Loucy (cell line): ENCODE measurements around the gene B4GALT2.

ENCODE experiments used
- EZH2phosphoT487 ChIP-seq: fragments of 200-600 bp; IDR thresholded peaks from 2 replicates; pipeline ENCODE4 v1.6.1; 2018; ENCODE audit warnings: antibody characterized with exemption, mild to moderate bottlenecking, moderate library complexity, borderline replicate concordance
- TF ChIP-seq, protein P1 (sequence below): fragments of 200-600 bp; sonication (generic); conservative IDR thresholded peaks from 2 replicates; pipeline ENCODE4 v1.5.1; 2014; ENCODE audit warnings: mild to moderate bottlenecking, antibody characterized with exemption, low read length

- TF ChIP-seq, protein P1, sequence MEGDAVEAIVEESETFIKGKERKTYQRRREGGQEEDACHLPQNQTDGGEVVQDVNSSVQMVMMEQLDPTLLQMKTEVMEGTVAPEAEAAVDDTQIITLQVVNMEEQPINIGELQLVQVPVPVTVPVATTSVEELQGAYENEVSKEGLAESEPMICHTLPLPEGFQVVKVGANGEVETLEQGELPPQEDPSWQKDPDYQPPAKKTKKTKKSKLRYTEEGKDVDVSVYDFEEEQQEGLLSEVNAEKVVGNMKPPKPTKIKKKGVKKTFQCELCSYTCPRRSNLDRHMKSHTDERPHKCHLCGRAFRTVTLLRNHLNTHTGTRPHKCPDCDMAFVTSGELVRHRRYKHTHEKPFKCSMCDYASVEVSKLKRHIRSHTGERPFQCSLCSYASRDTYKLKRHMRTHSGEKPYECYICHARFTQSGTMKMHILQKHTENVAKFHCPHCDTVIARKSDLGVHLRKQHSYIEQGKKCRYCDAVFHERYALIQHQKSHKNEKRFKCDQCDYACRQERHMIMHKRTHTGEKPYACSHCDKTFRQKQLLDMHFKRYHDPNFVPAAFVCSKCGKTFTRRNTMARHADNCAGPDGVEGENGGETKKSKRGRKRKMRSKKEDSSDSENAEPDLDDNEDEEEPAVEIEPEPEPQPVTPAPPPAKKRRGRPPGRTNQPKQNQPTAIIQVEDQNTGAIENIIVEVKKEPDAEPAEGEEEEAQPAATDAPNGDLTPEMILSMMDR = no peak
- TF ChIP-seq EZH2phosphoT487 = no peak
These were observed 20.4 kb upstream of the B4GALT2 start for GRCh38 chr1:43958351-43959255.
